Endothelial cell (in vitro differentiated cells): ENCODE measurements around the gene FTO. TPM values are rescaled to one million over a fixed set of nuclear protein-coding genes. Genes with fewer than 3 reads are reported as not detected.

ENCODE experiments used
- DNase-seq: peaks from one replicate; pipeline ENCODE4 v3.0.0; 2021; ENCODE audit warnings: low spot score
- H3K27ac Mint-ChIP-seq: one replicate; pipeline ENCODE4 v1.8.0; 2021; ENCODE audit warnings: mixed read lengths, inconsistent platforms; ENCODE audit not compliant: unreplicated experiment
- H3K27me3 Mint-ChIP-seq: one replicate; pipeline ENCODE4 v1.8.0; 2021; ENCODE audit warnings: mild to moderate bottlenecking, moderate library complexity, mixed read lengths, inconsistent platforms; ENCODE audit not compliant: unreplicated experiment
- H3K36me3 Mint-ChIP-seq: one replicate; pipeline ENCODE4 v1.8.0; 2021; ENCODE audit warnings: mild to moderate bottlenecking, low read depth, mixed read lengths, inconsistent platforms; ENCODE audit not compliant: unreplicated experiment
- H3K4me1 Mint-ChIP-seq: one replicate; pipeline ENCODE4 v1.8.0; 2021; ENCODE audit warnings: mild to moderate bottlenecking, mixed read lengths, inconsistent platforms; ENCODE audit not compliant: unreplicated experiment
- H3K4me3 Mint-ChIP-seq: one replicate; pipeline ENCODE4 v1.8.0; 2021; ENCODE audit warnings: mild to moderate bottlenecking, mixed read lengths, inconsistent platforms; ENCODE audit not compliant: unreplicated experiment
- H3K9me3 Mint-ChIP-seq: one replicate; pipeline ENCODE4 v1.8.0; 2021; ENCODE audit warnings: mixed read lengths, inconsistent platforms; ENCODE audit not compliant: unreplicated experiment
- total RNA-seq: library from RNA; stranded (reverse); fragmentation: NEBNext Ultra II Directional; extraction: Animal tissue kit (Norgen Biotek cat#: 25700); gene quantifications from one replicate; pipeline ENCODE4 v1.2.1, GENCODE V29; 2021; ENCODE audit not compliant: unreplicated experiment
- TF ChIP-seq, protein P1 (sequence below): fragments of 200-600 bp; sonication (generic); IDR thresholded peaks from one replicate; pipeline ENCODE4 v1.5.0; 2021; ENCODE audit warnings: antibody characterized with exemption; ENCODE audit not compliant: unreplicated experiment

The FTO gene
- total RNA-seq, 1 donor from 2014 or later = 83.8 TPM

DNA sequence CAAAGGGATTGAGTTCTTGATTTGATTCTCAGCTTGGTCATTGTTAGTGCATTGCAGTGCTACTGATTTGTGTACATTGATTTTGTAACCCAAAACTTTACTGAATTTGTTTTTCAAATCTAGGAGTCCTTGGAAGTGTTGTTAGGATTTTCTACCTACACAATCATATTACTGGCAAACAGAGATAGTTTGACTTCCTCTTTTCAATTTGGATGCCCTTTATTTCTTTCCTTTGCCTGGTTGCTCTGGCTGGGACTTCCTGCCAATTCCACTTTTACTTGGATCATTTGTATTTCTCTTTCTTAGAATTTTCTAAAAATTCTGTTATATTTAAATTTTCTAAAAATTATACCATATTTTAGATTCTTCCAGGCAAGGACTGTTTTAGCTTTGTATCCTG lies 151.1 kb downstream of the FTO start:
- peaks cover 6% of the 10 kb centered on the region for H3K4me1 Mint-ChIP-seq
- H3K36me3 Mint-ChIP-seq = no peaks in the 10 kb centered on the region
- H3K27ac Mint-ChIP-seq = no peak overlapping the region
- no peak for DNase-seq
- no peaks in the 10 kb centered on the region for H3K27me3 Mint-ChIP-seq
- no peaks in the 10 kb centered on the region for H3K9me3 Mint-ChIP-seq
- TF ChIP-seq, protein P1, sequence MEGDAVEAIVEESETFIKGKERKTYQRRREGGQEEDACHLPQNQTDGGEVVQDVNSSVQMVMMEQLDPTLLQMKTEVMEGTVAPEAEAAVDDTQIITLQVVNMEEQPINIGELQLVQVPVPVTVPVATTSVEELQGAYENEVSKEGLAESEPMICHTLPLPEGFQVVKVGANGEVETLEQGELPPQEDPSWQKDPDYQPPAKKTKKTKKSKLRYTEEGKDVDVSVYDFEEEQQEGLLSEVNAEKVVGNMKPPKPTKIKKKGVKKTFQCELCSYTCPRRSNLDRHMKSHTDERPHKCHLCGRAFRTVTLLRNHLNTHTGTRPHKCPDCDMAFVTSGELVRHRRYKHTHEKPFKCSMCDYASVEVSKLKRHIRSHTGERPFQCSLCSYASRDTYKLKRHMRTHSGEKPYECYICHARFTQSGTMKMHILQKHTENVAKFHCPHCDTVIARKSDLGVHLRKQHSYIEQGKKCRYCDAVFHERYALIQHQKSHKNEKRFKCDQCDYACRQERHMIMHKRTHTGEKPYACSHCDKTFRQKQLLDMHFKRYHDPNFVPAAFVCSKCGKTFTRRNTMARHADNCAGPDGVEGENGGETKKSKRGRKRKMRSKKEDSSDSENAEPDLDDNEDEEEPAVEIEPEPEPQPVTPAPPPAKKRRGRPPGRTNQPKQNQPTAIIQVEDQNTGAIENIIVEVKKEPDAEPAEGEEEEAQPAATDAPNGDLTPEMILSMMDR = no peak
- H3K4me3 Mint-ChIP-seq = no peak overlapping the region

DNA sequence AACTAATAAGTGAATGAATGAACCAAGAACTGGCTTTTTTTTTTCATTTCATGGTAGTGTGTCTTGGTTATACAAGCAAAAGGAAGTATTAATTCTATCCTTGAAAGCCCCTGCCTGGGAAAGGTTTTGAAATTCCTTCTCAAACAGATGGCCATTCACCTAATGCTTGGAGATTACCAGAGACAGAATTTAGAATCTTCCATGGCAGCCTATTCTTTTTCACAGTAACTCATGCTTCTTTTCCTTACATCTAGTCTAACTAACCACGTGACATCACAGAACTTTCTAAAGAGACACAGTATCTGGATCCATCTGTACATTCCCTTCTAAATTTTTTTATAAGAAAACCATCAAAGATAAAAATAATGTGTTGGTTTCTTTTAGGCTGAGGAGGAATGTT lies 151.6 kb downstream of the FTO start:
- H3K9me3 Mint-ChIP-seq = no peaks in the 10 kb centered on the region
- H3K27me3 Mint-ChIP-seq = no peaks in the 10 kb centered on the region
- TF ChIP-seq, protein P1 = no peak
- H3K27ac Mint-ChIP-seq = no peak overlapping the region
- H3K4me3 Mint-ChIP-seq = no peak overlapping the region
- H3K4me1 Mint-ChIP-seq = peaks cover 4% of the 10 kb centered on the region
- DNase-seq = no peak
- no peaks in the 10 kb centered on the region for H3K36me3 Mint-ChIP-seq

DNA sequence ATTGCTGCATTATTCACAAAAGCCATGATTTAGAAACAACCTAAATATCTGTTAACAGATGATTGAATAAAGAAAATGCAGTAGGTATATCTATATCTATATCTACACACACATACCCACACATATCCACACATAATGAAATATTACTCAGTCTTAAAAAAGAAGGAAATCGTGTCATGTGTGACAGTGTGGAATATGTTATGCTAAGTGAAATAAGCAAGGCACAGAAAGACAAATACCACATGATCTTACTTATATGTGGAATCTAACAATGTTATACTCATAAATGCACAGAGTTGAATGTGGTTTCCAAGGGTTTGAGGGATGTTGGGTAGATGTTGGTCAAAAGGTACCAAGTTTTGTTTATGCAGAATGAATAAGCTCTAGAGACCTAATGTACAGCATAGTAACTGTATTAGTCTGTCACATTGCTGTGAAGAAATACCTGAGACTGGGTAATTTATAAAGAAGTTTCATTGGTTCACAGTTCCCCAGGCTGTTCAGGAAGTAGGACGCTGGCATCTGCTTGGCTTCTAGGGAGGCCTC lies 156.1 kb downstream of the FTO start:
- TF ChIP-seq, protein P1 = no peak
- H3K4me3 Mint-ChIP-seq = no peak overlapping the region
- H3K27me3 Mint-ChIP-seq = no peaks in the 10 kb centered on the region
- no peaks in the 10 kb centered on the region for H3K36me3 Mint-ChIP-seq
- H3K9me3 Mint-ChIP-seq = no peaks in the 10 kb centered on the region
- DNase-seq = no peak
- no peak overlapping the region for H3K27ac Mint-ChIP-seq
- peaks cover 20% of the 10 kb centered on the region for H3K4me1 Mint-ChIP-seq

DNA sequence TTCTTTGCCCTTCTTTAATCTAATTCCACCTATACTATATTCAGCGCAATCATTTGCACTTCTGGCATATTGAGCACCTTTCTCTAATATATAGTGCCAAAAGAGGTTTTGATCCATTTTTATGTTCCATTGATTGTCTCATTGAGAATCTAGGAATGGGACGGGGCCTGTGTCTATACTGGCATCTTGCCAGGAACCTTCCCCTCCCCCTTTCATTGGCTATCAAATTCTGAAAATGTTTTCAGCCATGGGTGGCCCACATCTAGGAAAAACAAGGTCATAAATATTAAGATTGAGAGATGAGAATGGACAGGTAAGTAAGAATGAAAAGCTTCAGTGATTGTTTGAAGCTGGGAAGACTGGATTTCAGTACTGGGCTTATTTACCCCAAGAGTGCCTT lies 159.9 kb downstream of the FTO start:
- no peaks in the 10 kb centered on the region for H3K27me3 Mint-ChIP-seq
- TF ChIP-seq, protein P1 = no peak
- H3K4me1 Mint-ChIP-seq = peaks cover 23% of the 10 kb centered on the region
- H3K36me3 Mint-ChIP-seq = no peaks in the 10 kb centered on the region
- H3K9me3 Mint-ChIP-seq = no peaks in the 10 kb centered on the region
- peak overlapping the region; percentile 22 for H3K27ac Mint-ChIP-seq
- no peak for DNase-seq
- H3K4me3 Mint-ChIP-seq = no peak overlapping the region

DNA sequence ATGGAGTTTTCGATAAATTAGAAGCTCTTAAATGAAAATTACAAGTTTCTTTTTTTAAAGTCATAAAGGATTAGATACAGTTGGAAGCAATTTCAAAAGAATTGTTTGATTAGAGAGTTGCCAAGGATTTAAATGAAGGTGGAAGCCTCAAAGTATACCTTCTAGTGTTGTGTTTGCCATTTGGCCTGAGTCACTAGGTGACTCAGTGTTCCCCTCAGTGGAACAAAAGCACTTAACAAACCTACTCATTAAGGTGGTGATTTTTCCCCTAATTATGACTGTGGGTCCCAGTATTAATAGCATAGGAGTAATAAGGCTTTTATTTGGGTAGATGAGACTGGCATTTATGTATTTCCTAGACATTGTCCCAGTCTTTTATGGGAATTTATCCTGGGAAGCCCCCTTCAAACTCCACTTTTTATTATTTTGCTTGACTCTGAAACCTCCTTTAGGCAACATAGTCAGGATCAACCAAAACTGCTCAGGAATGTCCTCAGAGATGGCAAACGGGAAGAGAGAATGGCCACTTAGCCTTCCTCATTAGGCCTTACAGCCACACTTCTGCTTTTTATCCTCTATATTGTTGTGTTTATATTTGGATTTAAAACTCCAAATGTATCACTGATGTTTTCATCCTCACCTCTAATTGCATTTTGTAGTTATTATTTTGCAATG lies 161.0 kb downstream of the FTO start:
- Mint-ChIP-seq H3K27me3 (no peaks in the 10 kb centered on the region), H3K9me3 (no peaks in the 10 kb centered on the region), H3K27ac (peak overlapping the region; percentile 75), H3K36me3 (no peaks in the 10 kb centered on the region), H3K4me1 (peaks cover 23% of the 10 kb centered on the region), H3K4me3 (no peak overlapping the region)
- no peak for DNase-seq
- TF ChIP-seq, protein P1 = no peak
